SK-N-SH (cell line): ENCODE data around the gene ZNF491. TPM values are rescaled to one million over a fixed set of nuclear protein-coding genes. Genes with fewer than 3 reads are reported as not detected.
"Not testable (repeated sequence)": the region's sequence is repeated elsewhere in the genome, so short reads cannot be mapped to it uniquely, and the experiment has no call there.

ENCODE experiments used
- CTCF ChIA-PET: fragments of 300-600, 350-600 bp; formaldehyde crosslinking; extraction: SDS; loops from one replicate; lab custom pipeline; 2021; lab: Yijun Ruan, JAX
- POLR2A ChIA-PET: fragments of 350-600 bp; sonication (Branson Sonifier 250); formaldehyde crosslinking; extraction: SDS; loops from one replicate; lab custom pipeline; 2020; ENCODE audit warnings: antibody characterized with exemption, inconsistent platforms; lab: Yijun Ruan, JAX
- DNase-seq: peaks from one replicate; pipeline ENCODE4 v3.0.0; 2012
- H2AFZ ChIP-seq: fragments of 200-600 bp; sonication (generic); 2 replicates; pipeline ENCODE4 v1.8.1; 2016; ENCODE audit warnings: antibody characterized with exemption, mild to moderate bottlenecking, low read depth
- H3F3A ChIP-seq: fragments of 200-600 bp; sonication (generic); replicated peaks from 2 replicates; pipeline ENCODE3; 2016; ENCODE audit warnings: antibody characterized with exemption, mild to moderate bottlenecking; ENCODE audit not compliant: insufficient read depth
- H3K27ac ChIP-seq, 2 experiments: fragments of 200-500 bp in 1 of 2; fragments of 200-600 bp in 1 of 2; sonication (Bioruptor generic) in 1 of 2; sonication (generic), shearing (Covaris generic) in 1 of 2; 2 replicates each; pipeline versions ENCODE4 v1.5.1 to v1.6.1; 2014 to 2016; ENCODE audit warnings: low read depth in 2 of 2, inconsistent platforms in 1 of 2, low read length in 1 of 2, mild to moderate bottlenecking in 1 of 2, mixed read lengths in 1 of 2
- H3K27me3 ChIP-seq: fragments of 200-600 bp; sonication (generic), shearing (Covaris generic); 2 replicates; pipeline ENCODE4 v1.6.1; 2016; ENCODE audit warnings: mixed run types; ENCODE audit not compliant: insufficient read depth
- H3K36me3 ChIP-seq, 2 experiments: fragments of 200-500 bp in 1 of 2; fragments of 200-600 bp in 1 of 2; sonication (Bioruptor generic) in 1 of 2; sonication (generic) in 1 of 2; replicated peaks in 1 of 2; 2 replicates each; pipeline versions ENCODE3 to v1.5.1; 2014 to 2016; ENCODE audit warnings: low read length in 1 of 2, mild to moderate bottlenecking in 1 of 2; ENCODE audit not compliant: insufficient read depth in 2 of 2, control insufficient read depth in 1 of 2
- H3K4me1 ChIP-seq, 2 experiments: fragments of 200-500 bp in 1 of 2; fragments of 200-600 bp in 1 of 2; sonication (Bioruptor generic) in 1 of 2; sonication (generic), shearing (Covaris generic) in 1 of 2; 2 replicates each; pipeline versions ENCODE4 v1.5.1 to v1.6.1; 2014 to 2016; ENCODE audit warnings: low read depth in 1 of 2, low read length in 1 of 2, mixed run types in 1 of 2; ENCODE audit not compliant: insufficient read depth in 2 of 2, control insufficient read depth in 1 of 2
- H3K4me2 ChIP-seq: fragments of 200-600 bp; sonication (generic), shearing (Covaris generic); 2 replicates; pipeline ENCODE4 v1.6.1; 2017; ENCODE audit warnings: mixed run types
- H3K4me3 ChIP-seq, 2 experiments: fragments of 200-500 bp in 1 of 2; fragments of 200-600 bp in 1 of 2; sonication (Bioruptor generic) in 1 of 2; sonication (generic), shearing (Covaris generic) in 1 of 2; 2 replicates each; pipeline versions ENCODE4 v1.5.1 to v1.8.1; 2014 to 2016; ENCODE audit warnings: low read depth in 2 of 2, inconsistent platforms in 1 of 2, low read length in 1 of 2, mild to moderate bottlenecking in 1 of 2, mixed read lengths in 1 of 2, moderate library complexity in 1 of 2
- H3K79me2 ChIP-seq: fragments of 200-600 bp; sonication (generic); 2 replicates; pipeline ENCODE4 v1.8.1; 2017; ENCODE audit warnings: mild to moderate bottlenecking; ENCODE audit not compliant: insufficient read depth
- H3K9ac ChIP-seq: fragments of 200-600 bp; sonication (generic); 2 replicates; pipeline ENCODE4 v1.6.1; 2017; ENCODE audit warnings: mixed run types
- H3K9me2 ChIP-seq: fragments of 200-600 bp; sonication (generic); 2 replicates; pipeline ENCODE4 v1.6.1; 2017; ENCODE audit warnings: mixed run types
- H3K9me3 ChIP-seq: fragments of 200-600 bp; sonication (generic); 2 replicates; pipeline ENCODE4 v1.6.1; 2017; ENCODE audit warnings: mixed run types, mild to moderate bottlenecking, moderate library complexity
- H4K20me1 ChIP-seq: fragments of 200-600 bp; sonication (generic); 2 replicates; pipeline ENCODE4 v1.6.1; 2017; ENCODE audit warnings: mild to moderate bottlenecking, mixed run types; ENCODE audit not compliant: insufficient read depth
- FOSL2 ChIP-seq: IDR thresholded peaks from 2 replicates; pipeline ENCODE4 v1.4.0; 2012; ENCODE audit warnings: low read depth, mild to moderate bottlenecking, moderate library complexity, borderline replicate concordance
- FOXJ3 ChIP-seq: sonication (generic); formaldehyde crosslinking; IDR thresholded peaks from 2 replicates; pipeline ENCODE4 v1.5.1; 2020; ENCODE audit warnings: mild to moderate bottlenecking, missing genetic modification reagents
- FOXM1 ChIP-seq: IDR thresholded peaks from 2 replicates; pipeline ENCODE4 v1.4.0; 2012; ENCODE audit warnings: low read depth, mild to moderate bottlenecking
- GABPA ChIP-seq: IDR thresholded peaks from 2 replicates; pipeline ENCODE4 v1.4.0; 2012; ENCODE audit warnings: low read depth, mild to moderate bottlenecking
- JUND ChIP-seq: IDR thresholded peaks from 2 replicates; pipeline ENCODE4 v1.4.0; 2012
- NFIC ChIP-seq: IDR thresholded peaks from 2 replicates; pipeline ENCODE4 v1.4.0; 2012; ENCODE audit warnings: borderline replicate concordance
- RAD21 ChIP-seq: IDR thresholded peaks from 2 replicates; pipeline ENCODE4 v1.6.1; 2012; ENCODE audit warnings: mild to moderate bottlenecking, low read length
- RCOR1 ChIP-seq: fragments of 150-350 bp; IDR thresholded peaks from 2 replicates; pipeline ENCODE4 v1.6.1; 2017; ENCODE audit warnings: antibody characterized with exemption, low read length
- RXRA ChIP-seq: IDR thresholded peaks from 2 replicates; pipeline ENCODE4 v1.4.0; 2012; ENCODE audit warnings: low read depth, mild to moderate bottlenecking, borderline replicate concordance
- SIN3A ChIP-seq: IDR thresholded peaks from 2 replicates; pipeline ENCODE4 v1.6.1; 2012; ENCODE audit warnings: low read depth, mild to moderate bottlenecking, low read length, moderate library complexity, borderline replicate concordance
- TCF12 ChIP-seq: IDR thresholded peaks from 2 replicates; pipeline ENCODE4 v1.4.0; 2012
- TEAD4 ChIP-seq: IDR thresholded peaks from 2 replicates; pipeline ENCODE4 v1.4.0; 2012; ENCODE audit warnings: mild to moderate bottlenecking, borderline replicate concordance; ENCODE audit not compliant: insufficient read depth
- YY1 ChIP-seq: IDR thresholded peaks from 2 replicates; pipeline ENCODE4 v1.4.0; 2012; ENCODE audit warnings: low read depth, mild to moderate bottlenecking
- WGBS: methylation state at CpG from one replicate; pipeline ENCODE4 v1.1.6; 2017; ENCODE audit warnings: low lambda C conversion rate; 5-methylcytosine and 5-hydroxymethylcytosine counted together
- polyA plus RNA-seq, 3 experiments: library from polyadenylated mRNA; depleted of rRNA; stranded (reverse); fragments of >200 nt; gene quantifications; 2 replicates each; pipeline ENCODE4 v1.2.3, GENCODE V29; 2012
- TF ChIP-seq, protein P1 (sequence below): IDR thresholded peaks from 2 replicates; pipeline ENCODE4; 2012
- TF ChIP-seq, protein P2 (sequence below): fragments of 150-350 bp; IDR thresholded peaks from 2 replicates; pipeline ENCODE4 v1.6.1; 2017; ENCODE audit warnings: antibody characterized with exemption, low read length, low read depth, borderline replicate concordance
- TF ChIP-seq, protein P3 (sequence below): IDR thresholded peaks from 2 replicates; pipeline ENCODE4 v1.4.0; 2012; ENCODE audit warnings: low read depth, borderline replicate concordance
- TF ChIP-seq, protein P4 (sequence below): IDR thresholded peaks from 2 replicates; pipeline ENCODE4 v1.6.1; 2012; ENCODE audit warnings: mild to moderate bottlenecking, low read depth, low read length, moderate library complexity
- TF ChIP-seq, protein P5 (sequence below): IDR thresholded peaks from 2 replicates; pipeline ENCODE4 v1.4.0; 2012; ENCODE audit warnings: low read depth
- TF ChIP-seq, protein P6 (sequence below): fragments of 200-600 bp; sonication (generic); IDR thresholded peaks from 2 replicates; pipeline ENCODE4 v1.6.1; 2017; ENCODE audit warnings: antibody characterized with exemption, mild to moderate bottlenecking, moderate library complexity

Gene ZNF491
- polyA plus RNA-seq, 1 of the 3 experiments (the other 2 are of a cell fraction) = 0.77 TPM

DNA sequence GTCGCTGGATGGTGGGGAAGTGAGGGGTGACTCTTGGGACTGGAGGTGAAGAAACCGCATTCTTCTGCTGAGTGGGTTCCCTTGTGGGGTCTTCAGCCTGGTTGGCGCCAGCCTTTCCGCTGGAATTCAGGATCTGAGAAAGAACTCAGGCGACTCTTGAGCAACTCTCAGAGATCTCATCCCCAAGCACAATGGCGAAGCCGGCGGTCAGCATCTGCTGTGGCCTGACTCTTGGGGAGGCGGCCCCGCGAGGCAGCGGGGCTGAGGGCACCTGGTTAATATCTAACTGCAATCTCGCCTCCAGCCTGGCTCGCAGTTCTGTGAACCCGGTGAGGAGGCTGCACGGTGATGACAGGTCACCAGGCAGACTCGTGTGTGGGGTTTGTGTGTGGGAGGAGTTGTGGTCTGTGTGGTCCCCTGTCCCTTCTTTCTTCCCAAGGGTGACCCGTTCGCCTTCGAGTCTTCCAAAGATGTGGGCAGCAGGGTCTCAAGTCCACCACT is 30.6 kb upstream of the ZNF491 start (continued):
- TF ChIP-seq, protein P1, sequence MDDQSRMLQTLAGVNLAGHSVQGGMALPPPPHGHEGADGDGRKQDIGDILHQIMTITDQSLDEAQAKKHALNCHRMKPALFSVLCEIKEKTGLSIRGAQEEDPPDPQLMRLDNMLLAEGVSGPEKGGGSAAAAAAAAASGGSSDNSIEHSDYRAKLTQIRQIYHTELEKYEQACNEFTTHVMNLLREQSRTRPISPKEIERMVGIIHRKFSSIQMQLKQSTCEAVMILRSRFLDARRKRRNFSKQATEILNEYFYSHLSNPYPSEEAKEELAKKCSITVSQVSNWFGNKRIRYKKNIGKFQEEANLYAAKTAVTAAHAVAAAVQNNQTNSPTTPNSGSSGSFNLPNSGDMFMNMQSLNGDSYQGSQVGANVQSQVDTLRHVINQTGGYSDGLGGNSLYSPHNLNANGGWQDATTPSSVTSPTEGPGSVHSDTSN = no peak
- TF ChIP-seq RCOR1 = no peak

DNA sequence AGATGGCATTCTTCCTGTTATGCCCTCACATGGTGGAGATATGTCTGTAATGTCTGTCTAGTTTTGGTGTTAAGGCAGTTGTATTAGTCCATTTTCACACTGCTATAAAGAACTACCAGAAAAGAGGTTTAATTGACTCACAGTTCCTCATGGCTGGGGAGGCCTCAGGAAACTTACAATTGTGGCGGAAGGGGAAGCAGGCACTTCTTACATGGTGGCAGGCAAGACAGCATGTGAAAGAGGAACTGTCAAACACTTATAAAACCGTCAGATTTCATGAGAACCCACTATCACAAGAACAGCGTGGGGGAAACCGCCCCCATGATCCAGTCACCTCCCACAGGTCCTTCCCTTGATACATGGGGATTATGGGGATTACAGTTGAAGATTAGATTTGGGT is 28.3 kb upstream of the ZNF491 start:
- 93% methylated on average over 4 of the region's 4 CpGs for WGBS
- no peak overlapping the region for H3K4me2 ChIP-seq
- no peaks in the 10 kb centered on the region for H3K9me3 ChIP-seq
- H3F3A ChIP-seq = no peaks in the 10 kb centered on the region
- H3K36me3 ChIP-seq = peaks cover 0 to 3% of the 10 kb centered on the region in 2 experiments
- H3K27ac ChIP-seq = no peak overlapping the region
- H4K20me1 ChIP-seq = no peaks in the 10 kb centered on the region
- H3K9ac ChIP-seq = no peak overlapping the region
- no peak for DNase-seq
- H3K4me1 ChIP-seq = peaks cover 0 to 10% of the 10 kb centered on the region in 2 experiments; a peak in 1 of 4 replicates
- H3K4me3 ChIP-seq = no peak overlapping the region
- peaks cover 48% of the 10 kb centered on the region for H3K79me2 ChIP-seq
- TF ChIP-seq NFIC = no peak
- TF ChIP-seq, protein P2, sequence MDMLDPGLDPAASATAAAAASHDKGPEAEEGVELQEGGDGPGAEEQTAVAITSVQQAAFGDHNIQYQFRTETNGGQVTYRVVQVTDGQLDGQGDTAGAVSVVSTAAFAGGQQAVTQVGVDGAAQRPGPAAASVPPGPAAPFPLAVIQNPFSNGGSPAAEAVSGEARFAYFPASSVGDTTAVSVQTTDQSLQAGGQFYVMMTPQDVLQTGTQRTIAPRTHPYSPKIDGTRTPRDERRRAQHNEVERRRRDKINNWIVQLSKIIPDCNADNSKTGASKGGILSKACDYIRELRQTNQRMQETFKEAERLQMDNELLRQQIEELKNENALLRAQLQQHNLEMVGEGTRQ = no peak
- TF ChIP-seq YY1 = no peak
- TF ChIP-seq, protein P3, sequence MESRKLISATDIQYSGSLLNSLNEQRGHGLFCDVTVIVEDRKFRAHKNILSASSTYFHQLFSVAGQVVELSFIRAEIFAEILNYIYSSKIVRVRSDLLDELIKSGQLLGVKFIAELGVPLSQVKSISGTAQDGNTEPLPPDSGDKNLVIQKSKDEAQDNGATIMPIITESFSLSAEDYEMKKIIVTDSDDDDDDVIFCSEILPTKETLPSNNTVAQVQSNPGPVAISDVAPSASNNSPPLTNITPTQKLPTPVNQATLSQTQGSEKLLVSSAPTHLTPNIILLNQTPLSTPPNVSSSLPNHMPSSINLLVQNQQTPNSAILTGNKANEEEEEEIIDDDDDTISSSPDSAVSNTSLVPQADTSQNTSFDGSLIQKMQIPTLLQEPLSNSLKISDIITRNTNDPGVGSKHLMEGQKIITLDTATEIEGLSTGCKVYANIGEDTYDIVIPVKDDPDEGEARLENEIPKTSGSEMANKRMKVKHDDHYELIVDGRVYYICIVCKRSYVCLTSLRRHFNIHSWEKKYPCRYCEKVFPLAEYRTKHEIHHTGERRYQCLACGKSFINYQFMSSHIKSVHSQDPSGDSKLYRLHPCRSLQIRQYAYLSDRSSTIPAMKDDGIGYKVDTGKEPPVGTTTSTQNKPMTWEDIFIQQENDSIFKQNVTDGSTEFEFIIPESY = no peak
- no peak for TF ChIP-seq RXRA
- no peak for TF ChIP-seq TEAD4
- no peak for TF ChIP-seq FOSL2
- no peak for TF ChIP-seq GABPA
- TF ChIP-seq, protein P4, sequence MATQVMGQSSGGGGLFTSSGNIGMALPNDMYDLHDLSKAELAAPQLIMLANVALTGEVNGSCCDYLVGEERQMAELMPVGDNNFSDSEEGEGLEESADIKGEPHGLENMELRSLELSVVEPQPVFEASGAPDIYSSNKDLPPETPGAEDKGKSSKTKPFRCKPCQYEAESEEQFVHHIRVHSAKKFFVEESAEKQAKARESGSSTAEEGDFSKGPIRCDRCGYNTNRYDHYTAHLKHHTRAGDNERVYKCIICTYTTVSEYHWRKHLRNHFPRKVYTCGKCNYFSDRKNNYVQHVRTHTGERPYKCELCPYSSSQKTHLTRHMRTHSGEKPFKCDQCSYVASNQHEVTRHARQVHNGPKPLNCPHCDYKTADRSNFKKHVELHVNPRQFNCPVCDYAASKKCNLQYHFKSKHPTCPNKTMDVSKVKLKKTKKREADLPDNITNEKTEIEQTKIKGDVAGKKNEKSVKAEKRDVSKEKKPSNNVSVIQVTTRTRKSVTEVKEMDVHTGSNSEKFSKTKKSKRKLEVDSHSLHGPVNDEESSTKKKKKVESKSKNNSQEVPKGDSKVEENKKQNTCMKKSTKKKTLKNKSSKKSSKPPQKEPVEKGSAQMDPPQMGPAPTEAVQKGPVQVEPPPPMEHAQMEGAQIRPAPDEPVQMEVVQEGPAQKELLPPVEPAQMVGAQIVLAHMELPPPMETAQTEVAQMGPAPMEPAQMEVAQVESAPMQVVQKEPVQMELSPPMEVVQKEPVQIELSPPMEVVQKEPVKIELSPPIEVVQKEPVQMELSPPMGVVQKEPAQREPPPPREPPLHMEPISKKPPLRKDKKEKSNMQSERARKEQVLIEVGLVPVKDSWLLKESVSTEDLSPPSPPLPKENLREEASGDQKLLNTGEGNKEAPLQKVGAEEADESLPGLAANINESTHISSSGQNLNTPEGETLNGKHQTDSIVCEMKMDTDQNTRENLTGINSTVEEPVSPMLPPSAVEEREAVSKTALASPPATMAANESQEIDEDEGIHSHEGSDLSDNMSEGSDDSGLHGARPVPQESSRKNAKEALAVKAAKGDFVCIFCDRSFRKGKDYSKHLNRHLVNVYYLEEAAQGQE = no peak
- TF ChIP-seq, protein P5, sequence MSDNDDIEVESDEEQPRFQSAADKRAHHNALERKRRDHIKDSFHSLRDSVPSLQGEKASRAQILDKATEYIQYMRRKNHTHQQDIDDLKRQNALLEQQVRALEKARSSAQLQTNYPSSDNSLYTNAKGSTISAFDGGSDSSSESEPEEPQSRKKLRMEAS = no peak
- TF ChIP-seq, protein P6, sequence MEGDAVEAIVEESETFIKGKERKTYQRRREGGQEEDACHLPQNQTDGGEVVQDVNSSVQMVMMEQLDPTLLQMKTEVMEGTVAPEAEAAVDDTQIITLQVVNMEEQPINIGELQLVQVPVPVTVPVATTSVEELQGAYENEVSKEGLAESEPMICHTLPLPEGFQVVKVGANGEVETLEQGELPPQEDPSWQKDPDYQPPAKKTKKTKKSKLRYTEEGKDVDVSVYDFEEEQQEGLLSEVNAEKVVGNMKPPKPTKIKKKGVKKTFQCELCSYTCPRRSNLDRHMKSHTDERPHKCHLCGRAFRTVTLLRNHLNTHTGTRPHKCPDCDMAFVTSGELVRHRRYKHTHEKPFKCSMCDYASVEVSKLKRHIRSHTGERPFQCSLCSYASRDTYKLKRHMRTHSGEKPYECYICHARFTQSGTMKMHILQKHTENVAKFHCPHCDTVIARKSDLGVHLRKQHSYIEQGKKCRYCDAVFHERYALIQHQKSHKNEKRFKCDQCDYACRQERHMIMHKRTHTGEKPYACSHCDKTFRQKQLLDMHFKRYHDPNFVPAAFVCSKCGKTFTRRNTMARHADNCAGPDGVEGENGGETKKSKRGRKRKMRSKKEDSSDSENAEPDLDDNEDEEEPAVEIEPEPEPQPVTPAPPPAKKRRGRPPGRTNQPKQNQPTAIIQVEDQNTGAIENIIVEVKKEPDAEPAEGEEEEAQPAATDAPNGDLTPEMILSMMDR = no peak
- TF ChIP-seq SIN3A = no peak
- no peak for TF ChIP-seq TCF12
- TF ChIP-seq RAD21 = no peak
- no peak for TF ChIP-seq RCOR1
- no peak for TF ChIP-seq FOXM1
- no peak for TF ChIP-seq FOXJ3 (CRISPR knock-in tag)
- TF ChIP-seq JUND = no peak
- POLR2A ChIA-PET = no interaction called here
- CTCF ChIA-PET = interaction anchor here (1.2 kb wide), 1 partner anchor 187 kb away, joined by 4 read pairs; no protein-coding TSS in a partner anchor
- H2AFZ ChIP-seq = no peak overlapping the region
- no peaks in the 10 kb centered on the region for H3K27me3 ChIP-seq
- no peaks in the 10 kb centered on the region for H3K9me2 ChIP-seq

DNA sequence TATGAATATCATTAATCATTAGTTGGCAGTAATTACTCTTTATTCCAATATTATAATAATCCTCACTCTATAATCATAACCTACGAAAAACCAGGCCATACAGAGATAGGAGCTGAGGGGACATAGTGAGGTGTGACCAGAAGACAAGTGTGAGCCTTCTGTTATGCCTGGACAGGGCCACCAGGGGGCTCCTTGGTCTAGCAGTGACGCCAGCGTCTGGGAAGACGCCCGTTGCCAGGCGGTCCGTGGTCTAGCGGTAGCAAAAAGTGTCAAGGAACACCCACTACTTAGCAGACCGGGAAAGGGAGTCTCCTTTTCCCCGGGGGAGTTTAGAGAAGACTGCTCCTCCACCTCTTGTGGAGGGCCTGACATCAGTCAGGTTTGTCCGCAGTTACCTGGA is 26.8 kb upstream of the ZNF491 start:
- POLR2A ChIA-PET, H2AFZ ChIP-seq, H3K9me3 ChIP-seq, H3K36me3 ChIP-seq, CTCF ChIA-PET, DNase-seq, H3K27ac ChIP-seq, H3K27me3 ChIP-seq, H3K9ac ChIP-seq, H3K4me1 ChIP-seq, H3K4me2 ChIP-seq, H4K20me1 ChIP-seq, H3K4me3 ChIP-seq, H3F3A ChIP-seq, H3K9me2 ChIP-seq: not testable (repeated sequence)
- 65% methylated on average over 3 of the region's 11 CpGs for whole genome bisulfite sequencing
- H3K79me2 ChIP-seq = peaks cover 48% of the 10 kb centered on the region
